Loucy (cell line): ENCODE results near the gene LSR.

ENCODE experiments used
- H2AFZ ChIP-seq: fragments of 200-600 bp; sonication (generic); 2 replicates; pipeline ENCODE4 v1.6.0; 2016; ENCODE audit warnings: antibody characterized with exemption, mild to moderate bottlenecking, low read length, moderate library complexity
- H3F3A ChIP-seq: fragments of 200-600 bp; 2 replicates; pipeline ENCODE4 v1.6.0; 2016; ENCODE audit warnings: antibody characterized with exemption, low read depth, mild to moderate bottlenecking
- H3K27me3 ChIP-seq: fragments of 200-600 bp; sonication (generic); 2 replicates; pipeline ENCODE4 v1.6.1; 2014; ENCODE audit warnings: low read length, mild to moderate bottlenecking; ENCODE audit not compliant: insufficient read depth, poor library complexity, severe bottlenecking
- H3K36me3 ChIP-seq: fragments of 200-600 bp; sonication (generic); 2 replicates; pipeline ENCODE4 v1.6.1; 2016; ENCODE audit warnings: low read length; ENCODE audit not compliant: insufficient read depth
- H3K4me1 ChIP-seq: fragments of 200-600 bp; sonication (generic); 2 replicates; pipeline ENCODE4 v1.5.1; 2014; ENCODE audit warnings: low read length, mild to moderate bottlenecking; ENCODE audit not compliant: insufficient read depth, poor library complexity, severe bottlenecking
- H3K4me2 ChIP-seq: fragments of 200-600 bp; sonication (generic); 2 replicates; pipeline ENCODE4 v1.6.0; 2014; ENCODE audit warnings: antibody characterized with exemption, low read length, low read depth, mild to moderate bottlenecking; ENCODE audit not compliant: poor library complexity, severe bottlenecking
- H3K4me3 ChIP-seq: fragments of 200-600 bp; sonication (generic); 2 replicates; pipeline ENCODE4 v1.5.1; 2014; ENCODE audit warnings: low read length, mild to moderate bottlenecking, mixed read lengths; ENCODE audit not compliant: poor library complexity, severe bottlenecking
- H3K79me2 ChIP-seq: fragments of 200-600 bp; sonication (generic); 2 replicates; pipeline ENCODE4 v1.6.1; 2014; ENCODE audit warnings: low read length; ENCODE audit not compliant: insufficient read depth
- H3K9ac ChIP-seq: fragments of 200-600 bp; sonication (generic); 2 replicates; pipeline ENCODE4 v1.6.0; 2014; ENCODE audit warnings: mild to moderate bottlenecking, low read depth, low read length, moderate library complexity; ENCODE audit not compliant: poor library complexity, severe bottlenecking
- H3K9me2 ChIP-seq: fragments of 200-600 bp; sonication (generic); replicated peaks from 2 replicates; pipeline ENCODE4 v1.6.1; 2016; ENCODE audit warnings: low read depth, low read length, mixed read lengths
- H3K9me3 ChIP-seq: fragments of 200-600 bp; sonication (generic); 2 replicates; pipeline ENCODE4 v1.6.1; 2014; ENCODE audit warnings: mild to moderate bottlenecking, antibody characterized with exemption, low read length, low read depth; ENCODE audit not compliant: insufficient read depth
- H4K20me1 ChIP-seq: fragments of 200-600 bp; sonication (generic); 2 replicates; pipeline ENCODE4 v1.6.0; 2014; ENCODE audit warnings: antibody characterized with exemption, low read length, mild to moderate bottlenecking; ENCODE audit not compliant: insufficient read depth, poor library complexity, severe bottlenecking
- CTCF ChIP-seq: fragments of 200-600 bp; sonication (generic); conservative IDR thresholded peaks from 2 replicates; pipeline ENCODE4 v1.5.1; 2014; ENCODE audit warnings: mild to moderate bottlenecking, antibody characterized with exemption, low read length
- EZH2phosphoT487 ChIP-seq: fragments of 200-600 bp; IDR thresholded peaks from 2 replicates; pipeline ENCODE4 v1.6.1; 2018; ENCODE audit warnings: antibody characterized with exemption, mild to moderate bottlenecking, moderate library complexity, borderline replicate concordance

Gene LSR

GRCh38 chr19:35287713-35288112 lies 38.9 kb downstream of the LSR start:
- no peak for TF ChIP-seq EZH2phosphoT487
- no peak for TF ChIP-seq CTCF
- Histone ChIP-seq H3K27me3 (no peaks in the 10 kb centered on the region), H3F3A (no peaks in the 10 kb centered on the region), H3K9me3 (no peaks in the 10 kb centered on the region), H3K9me2 (no peaks in the 10 kb centered on the region), H4K20me1 (no peaks in the 10 kb centered on the region), H3K4me3 (no peak overlapping the region), H3K36me3 (no peaks in the 10 kb centered on the region), H3K4me1 (no peaks in the 10 kb centered on the region), H2AFZ (no peak overlapping the region), H3K9ac (no peak overlapping the region), H3K4me2 (no peak overlapping the region), H3K79me2 (no peaks in the 10 kb centered on the region)

- Histone ChIP-seq H3K4me3 (no peak overlapping the region), H3K9ac (no peak overlapping the region), H3K4me2 (no peak overlapping the region), H3K4me1 (no peaks in the 10 kb centered on the region), H4K20me1 (no peaks in the 10 kb centered on the region), H3K36me3 (no peaks in the 10 kb centered on the region), H3K9me3 (no peaks in the 10 kb centered on the region), H3K27me3 (no peaks in the 10 kb centered on the region), H3F3A (no peaks in the 10 kb centered on the region), H2AFZ (no peak overlapping the region), H3K79me2 (no peaks in the 10 kb centered on the region), H3K9me2 (no peaks in the 10 kb centered on the region)
- no peak for TF ChIP-seq CTCF
- no peak for TF ChIP-seq EZH2phosphoT487
Measured at GRCh38 chr19:35288331-35288730, 39.5 kb downstream of the LSR start.

GRCh38 chr19:35288906-35289305 lies 40.1 kb downstream of the LSR start:
- H3K9ac ChIP-seq: no peak overlapping the region
- H3K27me3 ChIP-seq: no peaks in the 10 kb centered on the region
- H3K79me2 ChIP-seq: no peaks in the 10 kb centered on the region

More at GRCh38 chr19:35288906-35289305, 40.1 kb downstream of the LSR start:
- H3K36me3 ChIP-seq: no peaks in the 10 kb centered on the region
- no peaks in the 10 kb centered on the region for H4K20me1 ChIP-seq
- no peaks in the 10 kb centered on the region for H3K9me3 ChIP-seq
- no peak overlapping the region for H3K4me3 ChIP-seq
- H2AFZ ChIP-seq: no peak overlapping the region
- H3K9me2 ChIP-seq: no peaks in the 10 kb centered on the region
- H3K4me2 ChIP-seq: no peak overlapping the region
- no peak for TF ChIP-seq EZH2phosphoT487
- no peak for TF ChIP-seq CTCF
- no peaks in the 10 kb centered on the region for H3F3A ChIP-seq
- H3K4me1 ChIP-seq: no peaks in the 10 kb centered on the region
